ENCODE results near the gene KRT80. TPM values are rescaled to one million over a fixed set of nuclear protein-coding genes. Genes with fewer than 3 reads are reported as not detected.

The KRT80 gene
- total RNA-seq, 4 donors from 2014 or later: 0.34 to 1.6 TPM; not detected in 2

GRCh38 chr12:52238916-52239646, 47.3 kb upstream of the KRT80 start:
- no peak for DNase-seq
- TF ChIP-seq CTCF (IDR thresholded peaks at IDR 0.05): no peak
- TF ChIP-seq POLR2A (IDR thresholded peaks at IDR 0.05): no peak
- peaks cover 51 to 84% of the 10 kb centered on the region in 2 donors for H3K4me1 ChIP-seq
- peaks cover 10 to 21% of the 10 kb centered on the region in 2 donors for H3K36me3 ChIP-seq
- peak overlapping the region; percentile 94 to 100 (median 99) for H3K27ac ChIP-seq
- intact Hi-C loops (cut with DNase I): no loop called here
- 89 to 93% methylated on average over 7 of the region's 7 CpGs for WGBS, 2 donors
- H3K27me3 ChIP-seq: no peaks in the 10 kb centered on the region
- no peak overlapping the region for H3K4me3 ChIP-seq (replicated peaks in 1 of 3)
- no peaks in the 10 kb centered on the region for H3K9me3 ChIP-seq

GRCh38 chr12:52238207-52238840, 46.5 kb upstream of the KRT80 start:
- Histone ChIP-seq H3K9me3 (no peaks in the 10 kb centered on the region), H3K4me1 (peaks cover 43 to 77% of the 10 kb centered on the region in 2 donors), H3K4me3 (replicated peaks in 1 of 3) (no peak overlapping the region), H3K36me3 (peaks cover 10 to 21% of the 10 kb centered on the region in 2 donors), H3K27ac (peak overlapping the region; percentile 28 to 100 (median 94)), H3K27me3 (no peaks in the 10 kb centered on the region)
- intact Hi-C loops (cut with DNase I): no loop called here
- TF ChIP-seq POLR2A (IDR thresholded peaks at IDR 0.05) (peak in 1 of 2 donors; percentile 19), CTCF (IDR thresholded peaks at IDR 0.05) (no peak)
- DNase-seq: no peak
- WGBS, 2 donors: 76 to 82% methylated on average over 4 of the region's 4 CpGs

- Histone ChIP-seq H3K4me1 (peaks cover 37 to 72% of the 10 kb centered on the region in 2 donors), H3K4me3 (replicated peaks in 1 of 3) (no peak overlapping the region), H3K27me3 (no peaks in the 10 kb centered on the region), H3K36me3 (peaks cover 8 to 21% of the 10 kb centered on the region in 2 donors), H3K9me3 (no peaks in the 10 kb centered on the region), H3K27ac (peak overlapping the region; percentile 99 to 100 (median 99))
- no peak for DNase-seq
- WGBS, 2 donors: 70 to 94% methylated on average over 3 of the region's 3 CpGs
- intact Hi-C loops (cut with DNase I): no loop called here
- no peak for TF ChIP-seq CTCF (IDR thresholded peaks at IDR 0.05)
- no peak for TF ChIP-seq POLR2A (IDR thresholded peaks at IDR 0.05)
These were observed 44.7 kb upstream of the KRT80 start for GRCh38 chr12:52236386-52237050.

- intact Hi-C loops (cut with DNase I): no loop called here
- Histone ChIP-seq H3K36me3 (peaks cover 7 to 21% of the 10 kb centered on the region in 2 donors), H3K4me3 (replicated peaks in 1 of 3) (peak overlapping the region in 1 of 3 donors; percentile 71), H3K9me3 (no peaks in the 10 kb centered on the region), H3K4me1 (peaks cover 42 to 72% of the 10 kb centered on the region in 2 donors), H3K27ac (peak overlapping the region; percentile 99 to 100 (median 99)), H3K27me3 (no peaks in the 10 kb centered on the region)
- WGBS, 2 donors: 89 to 93% methylated on average over 4 of the region's 4 CpGs
- TF ChIP-seq POLR2A (IDR thresholded peaks at IDR 0.05) (peak in 1 of 2 donors; percentile 56), CTCF (IDR thresholded peaks at IDR 0.05) (no peak)
- DNase-seq: peak; percentile 57
These were observed 44.1 kb upstream of the KRT80 start for GRCh38 chr12:52235822-52236361.
